Activated CD4-positive, alpha-beta memory T cell treated with anti-CD3 and anti-CD28 coated beads, Interleukin-2, amount 10 ng/mL, durations not matched to agents 7 days and 5 days (primary cell): ENCODE results near the gene PBOV1. TPM values are rescaled to one million over a fixed set of nuclear protein-coding genes. Genes with fewer than 3 reads are reported as not detected.

ENCODE experiments used
- CTCF ChIA-PET: fragments of 350-600 bp; sonication (Branson Sonifier 250); formaldehyde crosslinking; loops from one replicate; lab custom pipeline; 2021; ENCODE audit warnings: antibody characterized with exemption, inconsistent platforms; lab: Charles Lee
- POLR2A ChIA-PET: fragments of 350-600 bp; sonication (Branson Sonifier 250); formaldehyde crosslinking; loops from one replicate; lab custom pipeline; 2021; ENCODE audit warnings: antibody characterized with exemption; lab: Charles Lee
- DNase-seq: peaks from one replicate; pipeline ENCODE4 v3.0.0-alpha.2; 2020
- H3K27ac Mint-ChIP-seq: one replicate; pipeline ENCODE4 v1.8.0; 2021; ENCODE audit warnings: mild to moderate bottlenecking, mixed read lengths
- H3K27me3 Mint-ChIP-seq: one replicate; pipeline ENCODE4 v1.8.0; 2021; ENCODE audit warnings: mixed read lengths
- H3K36me3 Mint-ChIP-seq: one replicate; pipeline ENCODE4 v1.8.0; 2021; ENCODE audit warnings: low read depth, mixed read lengths
- H3K4me1 Mint-ChIP-seq: one replicate; pipeline ENCODE4 v1.8.0; 2021; ENCODE audit warnings: mixed read lengths
- H3K4me3 Mint-ChIP-seq: one replicate; pipeline ENCODE4 v1.8.0; 2021; ENCODE audit warnings: mild to moderate bottlenecking, mixed read lengths
- H3K9me3 Mint-ChIP-seq: one replicate; pipeline ENCODE4 v1.8.0; 2021; ENCODE audit warnings: mixed read lengths
- total RNA-seq, 2 experiments: library from RNA; stranded (reverse); gene quantifications; one replicate each; pipeline ENCODE4 v1.2.3, GENCODE V29; 2021

The PBOV1 gene
- total RNA-seq, 2 experiments from 2014 or later: not detected

DNA sequence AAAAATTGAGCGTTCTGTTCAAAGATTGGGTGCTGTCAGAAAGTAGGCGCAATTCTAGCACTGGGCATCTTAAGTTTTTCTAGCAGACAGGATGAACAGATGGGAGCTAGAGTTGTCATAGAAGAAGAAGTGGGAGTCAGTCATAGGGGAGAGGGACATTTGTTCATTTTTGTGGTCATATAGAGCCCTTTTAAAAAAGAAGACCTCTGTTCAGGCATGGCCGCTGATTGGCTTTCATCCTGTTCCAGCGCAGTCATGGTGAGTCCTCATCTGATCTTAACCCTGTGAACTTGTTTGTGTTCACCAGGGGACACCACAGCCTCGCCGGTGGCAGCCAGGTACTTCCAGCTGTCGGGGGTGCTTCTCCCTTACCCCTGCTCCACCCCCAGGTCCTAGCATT, 29.7 kb upstream of the PBOV1 start:
- Mint-ChIP-seq H3K36me3 (no peaks in the 10 kb centered on the region), H3K4me1 (no peaks in the 10 kb centered on the region), H3K27ac (no peak overlapping the region), H3K4me3 (no peak overlapping the region), H3K9me3 (no peaks in the 10 kb centered on the region), H3K27me3 (peaks cover 16% of the 10 kb centered on the region)
- DNase-seq: no peak
- CTCF ChIA-PET: no interaction called here
- POLR2A ChIA-PET: no interaction called here

DNA sequence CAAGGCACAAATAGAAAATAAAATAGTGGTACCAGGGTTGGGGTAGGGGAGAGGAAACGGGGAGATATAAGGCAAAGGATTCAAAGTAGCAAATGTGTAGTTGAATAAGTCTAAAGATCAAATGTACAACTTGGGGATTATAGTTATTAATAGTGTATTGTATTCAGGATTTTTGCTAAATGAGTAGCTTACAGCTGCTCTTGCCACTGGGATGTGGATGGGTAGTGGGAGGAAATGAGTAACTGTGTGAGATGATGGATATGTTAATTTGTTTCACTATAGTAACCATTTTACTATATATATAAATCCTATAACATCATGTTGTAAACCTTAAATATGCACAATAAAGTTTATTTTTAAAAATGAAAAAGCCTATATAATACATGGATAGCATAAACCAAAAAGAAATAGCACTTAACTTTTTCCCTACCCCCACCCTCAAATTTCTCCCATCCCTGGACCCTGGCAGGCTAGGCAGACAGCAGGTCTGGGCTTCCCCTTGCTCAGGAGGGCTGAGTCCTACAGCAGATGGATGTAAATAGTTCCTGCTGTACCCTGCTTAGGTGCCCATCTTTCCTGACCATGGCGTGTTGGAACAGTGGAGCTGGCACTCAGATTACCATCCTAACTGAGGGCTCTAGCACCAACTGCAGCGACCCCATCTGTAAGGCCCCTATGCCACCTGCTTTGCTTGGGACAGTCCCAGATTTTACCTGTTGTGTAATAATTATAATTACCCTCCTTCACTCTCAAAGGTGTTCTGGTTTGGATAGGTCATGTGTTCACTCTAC, 28.6 kb upstream of the PBOV1 start:
- no peaks in the 10 kb centered on the region for H3K4me1 Mint-ChIP-seq
- no peak overlapping the region for H3K4me3 Mint-ChIP-seq
- H3K27ac Mint-ChIP-seq: no peak overlapping the region
- H3K36me3 Mint-ChIP-seq: no peaks in the 10 kb centered on the region
- ChIA-PET POLR2A (no interaction called here), CTCF (no interaction called here)
- H3K9me3 Mint-ChIP-seq: no peaks in the 10 kb centered on the region
- no peak for DNase-seq
- peaks cover 16% of the 10 kb centered on the region for H3K27me3 Mint-ChIP-seq

DNA sequence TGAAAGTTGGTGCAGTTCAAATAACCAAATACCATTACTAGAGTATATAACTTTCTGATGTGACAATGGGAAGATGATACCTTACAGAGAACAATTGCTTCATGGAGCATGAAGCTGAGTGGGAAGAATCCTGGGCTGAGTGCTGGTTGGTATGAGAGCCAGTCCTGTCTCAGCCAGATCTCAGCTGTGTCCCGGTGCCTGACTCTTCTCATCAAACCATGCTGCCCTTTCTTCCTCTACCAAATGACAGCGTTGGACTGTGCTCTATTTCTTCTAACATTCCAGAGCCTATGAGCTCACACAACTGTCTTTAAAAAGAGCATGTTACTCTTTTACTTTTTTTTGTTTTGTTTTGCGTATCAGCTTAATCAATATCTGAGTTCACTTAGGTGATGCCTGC, 27.5 kb upstream of the PBOV1 start:
- Mint-ChIP-seq H3K27ac (no peak overlapping the region), H3K36me3 (no peaks in the 10 kb centered on the region), H3K9me3 (no peaks in the 10 kb centered on the region), H3K27me3 (peaks cover 14% of the 10 kb centered on the region), H3K4me3 (no peak overlapping the region), H3K4me1 (no peaks in the 10 kb centered on the region)
- CTCF ChIA-PET: no interaction called here
- no peak for DNase-seq
- POLR2A ChIA-PET: no interaction called here

- H3K27me3 Mint-ChIP-seq: peaks cover 14% of the 10 kb centered on the region
- H3K4me3 Mint-ChIP-seq: no peak overlapping the region
- no peak for DNase-seq
- ChIA-PET CTCF (no interaction called here), POLR2A (no interaction called here)
- H3K36me3 Mint-ChIP-seq: no peaks in the 10 kb centered on the region
- H3K4me1 Mint-ChIP-seq: no peaks in the 10 kb centered on the region
- no peaks in the 10 kb centered on the region for H3K9me3 Mint-ChIP-seq
- H3K27ac Mint-ChIP-seq: no peak overlapping the region
Observed at GRCh38 chr6:138242987-138243592, 24.8 kb upstream of the PBOV1 start.

GRCh38 chr6:138241934-138242333, 23.6 kb upstream of the PBOV1 start:
- ChIA-PET POLR2A (no interaction called here), CTCF (no interaction called here)

DNA sequence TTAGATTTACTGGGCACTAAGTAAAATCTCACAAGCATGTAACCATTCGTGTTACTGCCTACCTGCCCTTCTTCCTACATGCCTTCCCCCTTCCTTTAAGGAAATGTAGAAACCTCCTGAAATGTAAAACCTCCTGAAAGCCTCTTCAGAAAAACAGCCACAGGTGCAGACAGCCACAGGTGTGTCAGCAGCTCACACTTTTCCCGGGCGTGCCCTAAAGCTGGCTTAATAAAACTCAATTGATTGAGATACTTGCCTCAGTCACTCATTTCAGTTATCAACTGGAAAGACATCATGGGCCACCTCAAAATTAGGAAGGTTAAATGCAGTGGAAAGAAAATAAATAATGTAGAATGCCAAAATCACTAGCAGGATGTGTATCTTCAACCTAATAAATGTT, 23.1 kb upstream of the PBOV1 start:
- Mint-ChIP-seq H3K27me3 (peaks cover 10% of the 10 kb centered on the region), H3K4me1 (no peaks in the 10 kb centered on the region), H3K36me3 (no peaks in the 10 kb centered on the region), H3K27ac (no peak overlapping the region), H3K9me3 (no peaks in the 10 kb centered on the region), H3K4me3 (no peak overlapping the region)
- no peak for DNase-seq
- ChIA-PET POLR2A (no interaction called here), CTCF (no interaction called here)

More at GRCh38 chr6:138241934-138242333, 23.6 kb upstream of the PBOV1 start:
- H3K4me1 Mint-ChIP-seq: no peaks in the 10 kb centered on the region
- H3K36me3 Mint-ChIP-seq: no peaks in the 10 kb centered on the region
- H3K9me3 Mint-ChIP-seq: no peaks in the 10 kb centered on the region
- H3K27me3 Mint-ChIP-seq: peaks cover 10% of the 10 kb centered on the region
- no peak overlapping the region for H3K4me3 Mint-ChIP-seq
- no peak for DNase-seq
- no peak overlapping the region for H3K27ac Mint-ChIP-seq

DNA sequence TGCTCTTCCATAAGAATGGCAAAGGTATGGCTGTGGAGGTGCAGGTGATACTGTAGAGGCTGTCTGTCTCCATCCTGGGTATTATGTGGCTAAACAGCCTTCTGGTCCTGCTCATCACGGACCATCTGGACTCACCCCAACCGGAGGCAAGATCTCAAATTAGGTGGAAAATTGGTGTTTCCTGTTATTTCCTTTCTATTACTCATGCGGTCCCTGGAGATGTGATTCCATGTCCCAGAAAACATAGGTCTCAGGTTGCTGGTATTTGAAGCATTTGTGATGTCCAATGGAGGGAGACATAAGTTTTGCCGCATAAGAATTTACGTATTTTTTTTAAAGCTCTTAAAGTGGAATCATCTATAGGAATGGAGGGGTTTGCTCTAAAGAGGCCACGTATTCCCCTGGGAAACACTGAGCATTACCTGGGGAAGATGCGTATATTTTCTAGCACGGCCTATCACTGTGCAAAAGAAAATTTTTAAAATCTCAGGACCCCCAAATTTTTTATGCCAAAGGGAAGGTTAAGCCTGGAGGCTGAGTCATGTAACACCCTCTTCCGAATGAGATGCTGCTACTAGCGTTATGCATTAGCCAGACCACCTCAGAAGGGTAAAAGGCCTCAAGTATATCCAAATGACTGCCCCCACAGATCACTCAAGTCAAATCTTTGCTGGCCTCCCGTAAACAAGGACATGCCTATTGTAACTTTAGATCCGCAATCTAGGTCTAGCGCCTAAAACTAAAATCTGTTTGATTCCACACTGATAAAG, 22.4 kb upstream of the PBOV1 start:
- no peak overlapping the region for H3K4me3 Mint-ChIP-seq
- no peak for DNase-seq
- no peaks in the 10 kb centered on the region for H3K4me1 Mint-ChIP-seq
- H3K9me3 Mint-ChIP-seq: no peaks in the 10 kb centered on the region
- H3K36me3 Mint-ChIP-seq: no peaks in the 10 kb centered on the region
- peaks cover 8% of the 10 kb centered on the region for H3K27me3 Mint-ChIP-seq
- H3K27ac Mint-ChIP-seq: no peak overlapping the region
- ChIA-PET POLR2A (no interaction called here), CTCF (no interaction called here)

GRCh38 chr6:138239774-138240173, 21.5 kb upstream of the PBOV1 start:
- H3K4me3 Mint-ChIP-seq: no peak overlapping the region
- H3K27ac Mint-ChIP-seq: no peak overlapping the region
- DNase-seq: no peak
- POLR2A ChIA-PET: no interaction called here
- no peaks in the 10 kb centered on the region for H3K4me1 Mint-ChIP-seq
- CTCF ChIA-PET: no interaction called here
- H3K27me3 Mint-ChIP-seq: peaks cover 8% of the 10 kb centered on the region
- no peaks in the 10 kb centered on the region for H3K9me3 Mint-ChIP-seq
- H3K36me3 Mint-ChIP-seq: no peaks in the 10 kb centered on the region

GRCh38 chr6:138238368-138238767, 20.1 kb upstream of the PBOV1 start:
- Mint-ChIP-seq H3K36me3 (no peaks in the 10 kb centered on the region), H3K4me1 (no peaks in the 10 kb centered on the region), H3K27me3 (peaks cover 13% of the 10 kb centered on the region), H3K27ac (no peak overlapping the region), H3K9me3 (no peaks in the 10 kb centered on the region), H3K4me3 (no peak overlapping the region)
- no peak for DNase-seq
- ChIA-PET CTCF (no interaction called here), POLR2A (no interaction called here)

- no peak overlapping the region for H3K27ac Mint-ChIP-seq
- H3K4me3 Mint-ChIP-seq: no peak overlapping the region
- no peaks in the 10 kb centered on the region for H3K9me3 Mint-ChIP-seq
- H3K4me1 Mint-ChIP-seq: no peaks in the 10 kb centered on the region
- H3K36me3 Mint-ChIP-seq: no peaks in the 10 kb centered on the region
- ChIA-PET POLR2A (no interaction called here), CTCF (no interaction called here)
- H3K27me3 Mint-ChIP-seq: peaks cover 9% of the 10 kb centered on the region
- no peak for DNase-seq
Observed at GRCh38 chr6:138237463-138237862, 19.2 kb upstream of the PBOV1 start.

- Mint-ChIP-seq H3K4me1 (no peaks in the 10 kb centered on the region), H3K9me3 (no peaks in the 10 kb centered on the region), H3K36me3 (no peaks in the 10 kb centered on the region), H3K27me3 (peaks cover 18% of the 10 kb centered on the region), H3K27ac (no peak overlapping the region), H3K4me3 (no peak overlapping the region)
- no peak for DNase-seq
- CTCF ChIA-PET: interaction anchor here (0.9 kb wide), 1 partner anchor 120 kb away, joined by 3 read pairs; no protein-coding TSS in a partner anchor
- POLR2A ChIA-PET: no interaction called here
Observed at GRCh38 chr6:138235693-138236092, 17.4 kb upstream of the PBOV1 start.

DNA sequence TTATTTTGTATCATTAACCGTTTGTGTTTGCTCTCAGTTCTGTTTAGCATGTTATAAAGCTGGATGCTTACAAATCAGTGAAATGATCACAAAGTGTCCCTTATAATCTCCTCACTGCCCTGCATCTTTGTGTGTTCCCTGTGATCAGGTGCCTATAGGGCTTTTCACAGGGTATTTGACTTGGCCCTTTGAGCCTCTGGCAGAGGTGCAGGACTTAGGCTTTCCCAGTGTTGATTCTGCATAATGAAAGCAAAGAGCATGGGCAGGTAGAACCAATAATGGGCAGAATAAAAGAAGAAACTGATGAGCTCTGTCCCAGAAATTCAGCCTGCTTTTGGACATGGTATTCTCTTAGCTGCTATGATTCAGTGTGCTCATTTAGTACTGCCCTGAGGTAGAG, 16.9 kb upstream of the PBOV1 start:
- POLR2A ChIA-PET: no interaction called here
- no peak for DNase-seq
- CTCF ChIA-PET: interaction anchor here (0.9 kb wide), 1 partner anchor 120 kb away, joined by 3 read pairs; no protein-coding TSS in a partner anchor
- Mint-ChIP-seq H3K4me1 (no peaks in the 10 kb centered on the region), H3K4me3 (no peak overlapping the region), H3K27me3 (peaks cover 16% of the 10 kb centered on the region), H3K36me3 (no peaks in the 10 kb centered on the region), H3K27ac (no peak overlapping the region), H3K9me3 (no peaks in the 10 kb centered on the region)

DNA sequence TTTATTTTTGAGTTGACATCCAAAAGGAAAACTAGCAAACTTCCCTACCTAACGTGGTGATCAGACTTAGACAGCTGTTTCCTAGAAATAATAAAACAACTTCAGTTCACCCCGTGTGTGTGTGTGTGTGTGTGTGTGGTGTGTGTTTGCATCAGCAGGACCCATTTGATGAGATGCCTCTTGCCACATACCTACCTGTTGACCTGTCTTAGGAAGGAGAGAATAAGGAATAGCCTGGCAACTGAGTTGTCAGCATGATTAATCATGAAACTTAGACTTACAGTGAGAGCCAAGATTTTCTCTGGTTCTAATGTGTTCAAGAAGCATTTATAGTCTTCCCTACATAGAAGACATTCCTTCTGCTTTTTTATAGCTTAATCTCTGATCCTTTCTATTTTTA, 16.1 kb upstream of the PBOV1 start:
- Mint-ChIP-seq H3K4me3 (no peak overlapping the region), H3K27ac (no peak overlapping the region), H3K9me3 (no peaks in the 10 kb centered on the region), H3K4me1 (no peaks in the 10 kb centered on the region), H3K27me3 (peaks cover 16% of the 10 kb centered on the region), H3K36me3 (no peaks in the 10 kb centered on the region)
- CTCF ChIA-PET: no interaction called here
- POLR2A ChIA-PET: no interaction called here
- no peak for DNase-seq
